ENCODE results near the gene C6orf120.

Gene C6orf120

GRCh38 chr6:169725125-169726048, 23.5 kb downstream of the C6orf120 start:
- DNase-seq (ENCODE audit: low read depth), result peak; percentile 11

GRCh38 chr6:169726049-169726400, 24.1 kb downstream of the C6orf120 start:
- DNase-seq (ENCODE audit: low read depth), result no peak

GRCh38 chr6:169726963-169727362, 25.0 kb downstream of the C6orf120 start:
- DNase-seq (ENCODE audit: low read depth), result no peak

- DNase-seq (ENCODE audit: low read depth), result no peak
Measured at GRCh38 chr6:169729961-169730360, 28.0 kb downstream of the C6orf120 start.

GRCh38 chr6:169738204-169738975, 36.5 kb downstream of the C6orf120 start:
- DNase-seq (ENCODE audit: low read depth), result no peak

- DNase-seq (ENCODE audit: low read depth), result no peak
Measured at GRCh38 chr6:169738976-169739529, 37.1 kb downstream of the C6orf120 start.

GRCh38 chr6:169741344-169741743, 39.4 kb downstream of the C6orf120 start:
- DNase-seq (ENCODE audit: low read depth), result no peak

- DNase-seq (ENCODE audit: low read depth), result no peak
Measured at GRCh38 chr6:169745405-169745804, 43.5 kb downstream of the C6orf120 start.

GRCh38 chr6:169746556-169746955, 44.6 kb downstream of the C6orf120 start:
- DNase-seq (ENCODE audit: low read depth), result no peak

- peak; percentile 94 for DNase-seq (ENCODE audit: low read depth)
Measured at GRCh38 chr6:169751242-169752073, 49.5 kb downstream of the C6orf120 start, which contains the start of the genes DYNLT2 and ERMARD. DYNLT2 (minus strand) TSS chr6:169751572; CDS start chr6:169751458, 114 bp downstream. ERMARD (plus strand) TSS chr6:169751622; CDS start chr6:169751658, 36 bp downstream.

- DNase-seq (ENCODE audit: low read depth), result no peak
Measured at GRCh38 chr6:169752074-169752623, 50.2 kb downstream of the C6orf120 start.

Measured in activated T-cell treated with anti-CD3 and anti-CD28 coated beads for 24 hours (primary cell).